ENCODE data around the gene RITA1.

Gene RITA1

GRCh38 chr12:113142173-113142885 lies 43.2 kb upstream of the RITA1 start:
- H3K9ac ChIP-seq (ENCODE audit: low read length), result no peak overlapping the region
- H3K27me3 ChIP-seq (ENCODE audit: insufficient read depth, low read length), result no peaks in the 10 kb centered on the region
- H3K4ac ChIP-seq (ENCODE audit: low read depth, low read length), result no peak overlapping the region
- H3K4me2 ChIP-seq (ENCODE audit: low read length), result no peak overlapping the region
- H4K91ac ChIP-seq (ENCODE audit: low read depth, low read length), result no peak overlapping the region
- H2BK12ac ChIP-seq (ENCODE audit: low read length), result no peak overlapping the region
- H3K27ac ChIP-seq (ENCODE audit: low read depth, low read length), result no peak overlapping the region
- no peak overlapping the region for H4K12ac ChIP-seq (ENCODE audit: low read depth, low read length)
- H2BK5ac ChIP-seq (ENCODE audit: low read depth, low read length, poor library complexity), result no peak overlapping the region
- no peak overlapping the region for H3K4me3 ChIP-seq (ENCODE audit: low read depth, low read length)
- H3K18ac ChIP-seq (ENCODE audit: low read length), result no peak overlapping the region
- H3K14ac ChIP-seq (ENCODE audit: low read length), result no peak overlapping the region
- H2AK5ac ChIP-seq (ENCODE audit: low read length), result no peak overlapping the region
- no peaks in the 10 kb centered on the region for H3K79me1 ChIP-seq (ENCODE audit: low read length)
- H3K79me2 ChIP-seq (ENCODE audit: control insufficient read depth, insufficient read depth, low read length, poor library complexity), result no peaks in the 10 kb centered on the region
- H2BK120ac ChIP-seq (ENCODE audit: insufficient read depth, low read length, poor library complexity), result no peak overlapping the region
- DNase-seq, result peak in 1 of 2 donors; percentile 23
- no peaks in the 10 kb centered on the region for H3K9me3 ChIP-seq (ENCODE audit: insufficient read depth, low read depth, low read length)
- no peak overlapping the region for H4K8ac ChIP-seq (ENCODE audit: low read depth, low read length)
- H3K36me3 ChIP-seq (ENCODE audit: control insufficient read depth in 1 of 2, insufficient read depth in 2 of 2, low read length in 2 of 2), result no peaks in the 10 kb centered on the region
- WGBS (ENCODE audit: extremely low coverage, insufficient coverage, insufficient read length), result no CpG with 5 or more reads among the region's 17 CpGs
- no peaks in the 10 kb centered on the region for H3K4me1 ChIP-seq (ENCODE audit: control insufficient read depth in 1 of 2, insufficient read depth in 2 of 2, low read length in 2 of 2)
- H3K23ac ChIP-seq (ENCODE audit: low read length), result no peak overlapping the region
- no peak overlapping the region for H2AFZ ChIP-seq (ENCODE audit: insufficient read depth, low read length, poor library complexity)

GRCh38 chr12:113142886-113143332 lies 42.6 kb upstream of the RITA1 start:
- Histone ChIP-seq H2BK5ac (ENCODE audit: low read depth, low read length, poor library complexity) (no peak overlapping the region), H3K9ac (ENCODE audit: low read length) (no peak overlapping the region), H3K14ac (ENCODE audit: low read length) (no peak overlapping the region), H3K27ac (ENCODE audit: low read depth, low read length) (no peak overlapping the region), H3K27me3 (ENCODE audit: insufficient read depth, low read length) (no peaks in the 10 kb centered on the region), H3K79me1 (ENCODE audit: low read length) (no peaks in the 10 kb centered on the region), H2AFZ (ENCODE audit: insufficient read depth, low read length, poor library complexity) (no peak overlapping the region), H4K91ac (ENCODE audit: low read depth, low read length) (no peak overlapping the region), H2BK120ac (ENCODE audit: insufficient read depth, low read length, poor library complexity) (no peak overlapping the region), H3K79me2 (ENCODE audit: control insufficient read depth, insufficient read depth, low read length, poor library complexity) (no peaks in the 10 kb centered on the region), H3K4ac (ENCODE audit: low read depth, low read length) (no peak overlapping the region), H2BK12ac (ENCODE audit: low read length) (no peak overlapping the region), H3K36me3 (ENCODE audit: control insufficient read depth in 1 of 2, insufficient read depth in 2 of 2, low read length in 2 of 2) (no peaks in the 10 kb centered on the region), H4K12ac (ENCODE audit: low read depth, low read length) (no peak overlapping the region), H3K4me1 (ENCODE audit: control insufficient read depth in 1 of 2, insufficient read depth in 2 of 2, low read length in 2 of 2) (no peaks in the 10 kb centered on the region), H3K4me2 (ENCODE audit: low read length) (no peak overlapping the region), H4K8ac (ENCODE audit: low read depth, low read length) (no peak overlapping the region), H3K4me3 (ENCODE audit: low read depth, low read length) (no peak overlapping the region), H2AK5ac (ENCODE audit: low read length) (no peak overlapping the region), H3K9me3 (ENCODE audit: insufficient read depth, low read depth, low read length) (no peaks in the 10 kb centered on the region), H3K18ac (ENCODE audit: low read length) (no peak overlapping the region), H3K23ac (ENCODE audit: low read length) (no peak overlapping the region)
- no peak for DNase-seq
- WGBS (ENCODE audit: extremely low coverage, insufficient coverage, insufficient read length), result no CpG with 5 or more reads among the region's 5 CpGs

- H3K27ac ChIP-seq (ENCODE audit: low read depth, low read length), result no peak overlapping the region
- H3K79me2 ChIP-seq (ENCODE audit: control insufficient read depth, insufficient read depth, low read length, poor library complexity), result no peaks in the 10 kb centered on the region
- no peak overlapping the region for H3K14ac ChIP-seq (ENCODE audit: low read length)
- no peak overlapping the region for H2BK120ac ChIP-seq (ENCODE audit: insufficient read depth, low read length, poor library complexity)
- H4K12ac ChIP-seq (ENCODE audit: low read depth, low read length), result no peak overlapping the region
- no peak overlapping the region for H4K91ac ChIP-seq (ENCODE audit: low read depth, low read length)
- no peak overlapping the region for H2BK12ac ChIP-seq (ENCODE audit: low read length)
- H3K36me3 ChIP-seq (ENCODE audit: control insufficient read depth in 1 of 2, insufficient read depth in 2 of 2, low read length in 2 of 2), result no peaks in the 10 kb centered on the region
- no peak overlapping the region for H2BK5ac ChIP-seq (ENCODE audit: low read depth, low read length, poor library complexity)
- DNase-seq, result no peak
- no peak overlapping the region for H3K23ac ChIP-seq (ENCODE audit: low read length)
- H3K27me3 ChIP-seq (ENCODE audit: insufficient read depth, low read length), result no peaks in the 10 kb centered on the region
- H3K4ac ChIP-seq (ENCODE audit: low read depth, low read length), result no peak overlapping the region
- no peak overlapping the region for H2AK5ac ChIP-seq (ENCODE audit: low read length)
- no peak overlapping the region for H3K18ac ChIP-seq (ENCODE audit: low read length)
- H2AFZ ChIP-seq (ENCODE audit: insufficient read depth, low read length, poor library complexity), result no peak overlapping the region
- no peak overlapping the region for H3K9ac ChIP-seq (ENCODE audit: low read length)
- no peaks in the 10 kb centered on the region for H3K4me1 ChIP-seq (ENCODE audit: control insufficient read depth in 1 of 2, insufficient read depth in 2 of 2, low read length in 2 of 2)
- no peak overlapping the region for H3K4me2 ChIP-seq (ENCODE audit: low read length)
- no peaks in the 10 kb centered on the region for H3K9me3 ChIP-seq (ENCODE audit: insufficient read depth, low read depth, low read length)
- no peaks in the 10 kb centered on the region for H3K79me1 ChIP-seq (ENCODE audit: low read length)
- H4K8ac ChIP-seq (ENCODE audit: low read depth, low read length), result no peak overlapping the region
- no CpG with 5 or more reads among the region's 8 CpGs for WGBS (ENCODE audit: extremely low coverage, insufficient coverage, insufficient read length)
- H3K4me3 ChIP-seq (ENCODE audit: low read depth, low read length), result no peak overlapping the region
Measured at GRCh38 chr12:113143959-113144358, 41.6 kb upstream of the RITA1 start.

- Histone ChIP-seq H3K4me2 (ENCODE audit: low read length) (no peak overlapping the region), H4K8ac (ENCODE audit: low read depth, low read length) (no peak overlapping the region), H4K12ac (ENCODE audit: low read depth, low read length) (no peak overlapping the region), H2BK12ac (ENCODE audit: low read length) (no peak overlapping the region), H3K79me1 (ENCODE audit: low read length) (no peaks in the 10 kb centered on the region), H4K91ac (ENCODE audit: low read depth, low read length) (no peak overlapping the region), H3K9me3 (ENCODE audit: insufficient read depth, low read depth, low read length) (no peaks in the 10 kb centered on the region), H3K4ac (ENCODE audit: low read depth, low read length) (no peak overlapping the region), H3K27me3 (ENCODE audit: insufficient read depth, low read length) (no peaks in the 10 kb centered on the region), H3K27ac (ENCODE audit: low read depth, low read length) (no peak overlapping the region), H2BK120ac (ENCODE audit: insufficient read depth, low read length, poor library complexity) (no peak overlapping the region), H3K36me3 (ENCODE audit: control insufficient read depth in 1 of 2, insufficient read depth in 2 of 2, low read length in 2 of 2) (no peaks in the 10 kb centered on the region), H2AFZ (ENCODE audit: insufficient read depth, low read length, poor library complexity) (no peak overlapping the region), H3K14ac (ENCODE audit: low read length) (no peak overlapping the region), H3K4me3 (ENCODE audit: low read depth, low read length) (no peak overlapping the region), H3K18ac (ENCODE audit: low read length) (no peak overlapping the region), H3K79me2 (ENCODE audit: control insufficient read depth, insufficient read depth, low read length, poor library complexity) (no peaks in the 10 kb centered on the region), H2BK5ac (ENCODE audit: low read depth, low read length, poor library complexity) (no peak overlapping the region), H2AK5ac (ENCODE audit: low read length) (no peak overlapping the region), H3K23ac (ENCODE audit: low read length) (no peak overlapping the region), H3K9ac (ENCODE audit: low read length) (no peak overlapping the region), H3K4me1 (ENCODE audit: control insufficient read depth in 1 of 2, insufficient read depth in 2 of 2, low read length in 2 of 2) (peaks cover 4 to 6% of the 10 kb centered on the region in 2 experiments)
- no CpG with 5 or more reads among the region's 5 CpGs for WGBS (ENCODE audit: extremely low coverage, insufficient coverage, insufficient read length)
- DNase-seq, result no peak
Measured at GRCh38 chr12:113144806-113145205, 40.7 kb upstream of the RITA1 start.

Data from trophoblast cell (in vitro differentiated cells and primary cell).